Measurements from ENCODE around the gene MYO16. TPM values are rescaled to one million over a fixed set of nuclear protein-coding genes. Genes with fewer than 3 reads are reported as not detected.

MYO16 gene
- total and polyA plus RNA-seq, 7 donors: 0.01 to 0.46 (median 0.30) TPM

DNA sequence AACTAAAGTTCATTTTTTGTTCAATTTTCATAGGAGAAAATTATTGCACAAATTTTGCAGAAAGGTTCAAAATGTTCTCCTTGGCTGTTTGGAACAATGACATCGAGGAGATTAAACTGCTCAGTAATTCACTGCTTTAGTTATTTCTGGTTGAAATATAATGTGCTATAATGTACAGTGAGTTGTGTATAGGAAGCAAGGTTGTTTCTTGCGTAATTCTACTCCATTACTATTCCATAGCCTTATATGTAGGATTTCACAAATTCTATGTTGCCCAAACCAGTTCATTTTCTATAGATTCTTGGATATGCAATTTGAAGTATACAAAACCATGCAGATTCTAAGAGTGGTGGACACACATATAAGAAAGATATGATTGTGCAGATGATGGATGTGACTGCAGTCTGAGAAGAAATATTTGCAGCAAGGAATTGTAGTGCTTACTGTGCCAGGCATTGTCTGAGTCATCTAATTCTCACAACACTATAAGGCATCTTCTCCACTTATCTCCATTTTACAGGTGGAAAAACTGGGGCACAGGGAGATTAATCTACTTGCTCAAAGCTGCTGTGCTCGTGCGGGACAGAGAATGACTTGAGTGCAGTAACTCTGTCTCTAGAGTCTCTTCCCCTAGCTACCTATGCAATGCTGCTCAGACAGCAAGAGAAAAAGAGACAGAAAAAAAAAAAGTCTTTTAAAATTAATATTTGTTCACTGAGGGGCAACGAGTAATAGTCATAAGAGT, 515.5 kb downstream of the MYO16 start:
- Histone ChIP-seq H3K36me3 (ENCODE audit: insufficient read depth in 1 of 2, low read depth in 1 of 2) (no peaks in the 10 kb centered on the region), H3K27ac (no peak overlapping the region), H3K4me3 (no peak overlapping the region), H3K9me3 (no peaks in the 10 kb centered on the region), H3K4me1 (no peaks in the 10 kb centered on the region), H3K27me3 (ENCODE audit: insufficient read depth in 3 of 3, low read length in 2 of 3) (peaks cover 0 to 30% (median 10%) of the 10 kb centered on the region in 3 donors)
- intact Hi-C loops (cut with DNase I): loop anchor here (10.0 kb wide), 2 partner anchors 640 to 960 kb away; partner anchors contain the start of gene IRS2 (in 1 of the 2)
- DNase-seq (no peak), ATAC-seq (no peak)
- 55 to 63% (median 59%) methylated on average over 5 of the region's 5 CpGs for WGBS, 3 donors
- TF ChIP-seq, protein P1, sequence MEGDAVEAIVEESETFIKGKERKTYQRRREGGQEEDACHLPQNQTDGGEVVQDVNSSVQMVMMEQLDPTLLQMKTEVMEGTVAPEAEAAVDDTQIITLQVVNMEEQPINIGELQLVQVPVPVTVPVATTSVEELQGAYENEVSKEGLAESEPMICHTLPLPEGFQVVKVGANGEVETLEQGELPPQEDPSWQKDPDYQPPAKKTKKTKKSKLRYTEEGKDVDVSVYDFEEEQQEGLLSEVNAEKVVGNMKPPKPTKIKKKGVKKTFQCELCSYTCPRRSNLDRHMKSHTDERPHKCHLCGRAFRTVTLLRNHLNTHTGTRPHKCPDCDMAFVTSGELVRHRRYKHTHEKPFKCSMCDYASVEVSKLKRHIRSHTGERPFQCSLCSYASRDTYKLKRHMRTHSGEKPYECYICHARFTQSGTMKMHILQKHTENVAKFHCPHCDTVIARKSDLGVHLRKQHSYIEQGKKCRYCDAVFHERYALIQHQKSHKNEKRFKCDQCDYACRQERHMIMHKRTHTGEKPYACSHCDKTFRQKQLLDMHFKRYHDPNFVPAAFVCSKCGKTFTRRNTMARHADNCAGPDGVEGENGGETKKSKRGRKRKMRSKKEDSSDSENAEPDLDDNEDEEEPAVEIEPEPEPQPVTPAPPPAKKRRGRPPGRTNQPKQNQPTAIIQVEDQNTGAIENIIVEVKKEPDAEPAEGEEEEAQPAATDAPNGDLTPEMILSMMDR (IDR thresholded peaks at IDR 0.05): no peak

DNA sequence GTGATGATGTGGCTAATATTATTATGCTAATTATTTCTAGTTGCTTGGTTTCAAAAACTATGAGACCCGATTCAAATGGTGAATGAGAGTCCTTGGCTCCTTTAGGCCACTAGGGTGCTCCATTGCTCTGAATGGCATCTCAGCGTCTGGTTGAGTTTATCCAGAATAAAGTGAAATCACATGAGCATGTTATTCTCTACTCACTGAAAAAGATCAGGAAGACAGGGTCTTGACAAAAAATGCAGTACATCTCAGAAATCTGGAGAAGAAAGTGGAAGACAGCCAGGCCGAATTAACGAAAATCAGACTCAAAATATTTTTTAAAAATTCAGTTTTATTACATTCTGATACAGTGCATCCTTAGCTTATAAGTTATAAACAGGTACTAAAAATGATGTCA, 516.2 kb downstream of the MYO16 start:
- Histone ChIP-seq H3K4me1 (no peaks in the 10 kb centered on the region), H3K4me3 (no peak overlapping the region), H3K27ac (no peak overlapping the region), H3K27me3 (ENCODE audit: insufficient read depth in 3 of 3, low read length in 2 of 3) (peaks cover 0 to 22% (median 6%) of the 10 kb centered on the region in 3 donors), H3K9me3 (no peaks in the 10 kb centered on the region), H3K36me3 (ENCODE audit: insufficient read depth in 1 of 2, low read depth in 1 of 2) (no peaks in the 10 kb centered on the region)
- intact Hi-C loops (cut with DNase I): loop anchor here (10.0 kb wide), 2 partner anchors 639 to 959 kb away; partner anchors contain the start of gene IRS2 (in 1 of the 2)
- DNase-seq: no peak
- TF ChIP-seq, protein P1 (IDR thresholded peaks at IDR 0.05): peak; percentile 65
- 10 to 21% (median 16%) methylated on average over 4 of the region's 4 CpGs for WGBS, 3 donors
- peak; percentile 60 to 85 (median 72) for ATAC-seq

DNA sequence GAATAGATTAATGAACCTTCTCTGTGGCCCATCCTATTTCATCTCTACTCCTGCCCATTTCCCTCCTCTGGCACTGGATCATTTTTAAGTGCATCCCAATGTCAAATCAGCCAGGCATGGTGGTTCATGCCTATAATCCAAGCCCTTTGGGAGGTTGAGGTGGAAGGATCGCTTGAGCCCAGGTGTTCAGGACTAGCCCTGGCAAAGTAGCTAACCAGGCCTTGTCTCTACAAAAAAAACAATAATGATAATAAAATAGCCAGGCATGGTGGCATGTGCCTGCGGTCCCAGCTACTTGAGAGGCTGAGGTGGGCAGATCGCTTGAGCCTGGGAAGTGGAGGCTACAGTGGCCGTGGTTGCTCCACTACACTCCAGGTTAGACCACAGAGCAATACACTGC, 517.0 kb downstream of the MYO16 start:
- H3K4me1 ChIP-seq: no peaks in the 10 kb centered on the region
- intact Hi-C loops (cut with DNase I): loop anchor here (10.0 kb wide), 2 partner anchors 638 to 958 kb away; partner anchors contain the start of gene IRS2 (in 1 of the 2)
- 78 to 91% (median 90%) methylated on average over 4 of the region's 4 CpGs for WGBS, 3 donors
- no peaks in the 10 kb centered on the region for H3K9me3 ChIP-seq
- no peak overlapping the region for H3K4me3 ChIP-seq
- no peaks in the 10 kb centered on the region for H3K36me3 ChIP-seq (ENCODE audit: insufficient read depth in 1 of 2, low read depth in 1 of 2)
- TF ChIP-seq, protein P1 (IDR thresholded peaks at IDR 0.05): no peak
- ATAC-seq (peak in 1 of 4 donors; percentile 36), DNase-seq (no peak)
- peak overlapping the region; percentile 25 for H3K27ac ChIP-seq
- peaks cover 0 to 14% (median 2%) of the 10 kb centered on the region in 3 donors for H3K27me3 ChIP-seq (ENCODE audit: insufficient read depth in 3 of 3, low read length in 2 of 3)

DNA sequence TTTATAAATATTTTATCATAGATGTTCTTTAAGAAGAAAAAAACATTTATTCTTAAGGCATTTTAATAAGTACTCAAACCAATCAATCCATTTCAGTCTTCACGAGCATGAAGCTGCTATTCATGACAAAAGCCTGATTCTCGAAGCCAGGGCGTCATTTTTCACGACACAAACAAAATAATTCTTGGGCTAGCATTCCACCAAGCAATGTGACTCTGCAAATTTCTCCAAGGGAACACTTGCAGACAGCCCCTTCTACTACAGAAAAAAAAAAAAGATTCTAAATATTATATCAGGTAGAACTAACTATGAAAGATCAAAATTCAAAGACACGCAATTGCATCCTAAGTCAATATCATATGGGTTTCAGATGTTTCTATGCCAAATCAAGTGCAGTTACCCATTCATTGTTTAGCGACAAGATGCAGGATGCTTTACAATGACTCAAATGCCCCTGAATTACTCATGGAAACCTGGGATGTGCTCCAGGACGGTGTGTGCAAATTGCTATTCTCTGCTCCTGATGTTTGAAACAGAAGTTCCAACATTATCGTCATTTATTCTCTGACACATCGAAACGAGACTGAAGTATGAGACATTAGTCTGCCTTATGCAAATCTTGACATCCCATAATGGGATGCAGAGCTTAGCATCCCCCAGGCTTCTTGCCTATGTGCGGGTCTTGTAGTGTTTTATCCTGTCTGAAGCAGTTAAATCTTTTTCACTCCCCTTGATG, 517.7 kb downstream of the MYO16 start:
- H3K4me3 ChIP-seq: no peak overlapping the region
- intact Hi-C loops (cut with DNase I): loop anchor here (10.0 kb wide), 2 partner anchors 638 to 958 kb away; partner anchors contain the start of gene IRS2 (in 1 of the 2)
- 38 to 75% (median 69%) methylated on average over 11 of the region's 11 CpGs for WGBS, 3 donors
- TF ChIP-seq, protein P1 (IDR thresholded peaks at IDR 0.05): no peak
- no peaks in the 10 kb centered on the region for H3K36me3 ChIP-seq (ENCODE audit: insufficient read depth in 1 of 2, low read depth in 1 of 2)
- H3K27me3 ChIP-seq (ENCODE audit: insufficient read depth in 3 of 3, low read length in 2 of 3): peaks cover 0 to 8% (median 0%) of the 10 kb centered on the region in 3 donors
- peak overlapping the region; percentile 25 for H3K27ac ChIP-seq
- H3K9me3 ChIP-seq: no peaks in the 10 kb centered on the region
- ATAC-seq (peak; percentile 54 to 85 (median 70)), DNase-seq (no peak)
- H3K4me1 ChIP-seq: no peaks in the 10 kb centered on the region

All from psoas muscle (tissue), 8 donors.